NCI-H187 (cell line): ENCODE measurements around the gene C1orf116.

ENCODE experiments used
- DNase-seq, 2 experiments: peaks; one replicate each; lab custom pipeline; 2025; lab: John Stamatoyannopoulos, UW

Gene C1orf116

DNA sequence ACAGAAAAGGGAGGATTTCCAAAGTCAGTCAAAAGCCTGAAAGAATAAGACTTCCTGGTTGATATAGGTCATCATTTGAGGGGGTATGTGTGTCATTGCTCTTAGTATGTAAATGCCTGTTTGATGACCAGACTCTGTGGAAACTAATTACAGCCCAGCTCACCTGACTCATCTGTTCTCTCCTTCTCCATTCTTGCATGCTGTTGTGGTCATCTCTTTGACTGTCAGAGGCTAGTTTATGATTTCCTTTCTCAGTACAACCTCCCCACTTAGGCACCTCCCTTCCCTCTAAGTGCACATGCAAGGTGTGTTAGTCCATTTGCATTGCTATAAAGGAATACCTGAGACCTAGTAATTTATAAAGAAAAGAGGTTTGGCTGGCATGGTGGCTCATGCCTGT, 2.4 kb upstream of the C1orf116 start:
- DNase-seq, result no peak

GRCh38 chr1:207034208-207034607, 1.7 kb upstream of the C1orf116 start:
- no peak for DNase-seq

- no peak for DNase-seq
These were observed 746 bp upstream of the C1orf116 start for GRCh38 chr1:207033302-207033701.

GRCh38 chr1:207031632-207032264, 808 bp downstream of the C1orf116 start:
- no peak for DNase-seq

DNA sequence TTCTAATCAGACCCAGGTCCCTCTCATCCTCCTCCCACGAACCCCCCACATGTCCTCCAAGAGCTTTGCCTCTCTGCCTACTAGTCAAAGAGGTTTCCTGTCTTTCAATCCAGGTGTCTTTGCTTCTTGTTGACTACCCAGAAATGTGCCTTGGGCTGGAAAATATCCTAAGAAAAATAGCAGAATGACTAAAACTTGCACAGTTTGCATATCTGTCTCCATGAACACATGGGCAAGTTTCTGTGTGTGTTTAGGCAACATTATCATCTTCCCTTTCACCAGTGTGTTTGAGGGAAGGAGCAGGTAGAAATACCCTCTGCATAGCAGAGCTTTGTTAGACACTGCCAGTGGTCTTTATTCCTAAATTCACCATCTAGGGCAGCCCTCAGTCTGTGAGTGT, 1.5 kb downstream of the C1orf116 start:
- no peak for DNase-seq

DNA sequence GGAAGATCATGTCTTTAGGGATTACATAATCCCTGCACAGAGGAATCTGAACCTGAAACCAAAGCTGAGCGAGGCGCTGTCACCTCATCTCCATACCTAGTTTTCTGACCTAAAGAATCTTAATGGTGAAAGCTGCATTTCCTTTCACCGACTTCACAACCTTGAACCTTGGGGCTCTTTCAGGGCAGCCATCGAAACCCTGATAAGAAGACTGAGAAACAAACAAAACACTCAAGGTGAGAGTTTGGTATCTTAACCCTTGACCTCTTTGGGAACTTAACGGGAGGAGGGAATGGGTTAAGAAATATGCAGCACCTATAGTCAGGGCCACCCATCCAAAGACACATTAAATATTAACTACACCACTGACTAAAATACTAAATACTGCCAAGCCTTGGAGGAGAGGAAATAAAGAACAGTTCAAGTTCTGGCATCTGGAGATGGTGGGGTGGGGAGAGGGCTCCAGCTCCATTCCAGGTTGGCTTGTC, 2.0 kb downstream of the C1orf116 start:
- no peak for DNase-seq

GRCh38 chr1:207029701-207030521, 2.6 kb downstream of the C1orf116 start:
- DNase-seq, result no peak

DNA sequence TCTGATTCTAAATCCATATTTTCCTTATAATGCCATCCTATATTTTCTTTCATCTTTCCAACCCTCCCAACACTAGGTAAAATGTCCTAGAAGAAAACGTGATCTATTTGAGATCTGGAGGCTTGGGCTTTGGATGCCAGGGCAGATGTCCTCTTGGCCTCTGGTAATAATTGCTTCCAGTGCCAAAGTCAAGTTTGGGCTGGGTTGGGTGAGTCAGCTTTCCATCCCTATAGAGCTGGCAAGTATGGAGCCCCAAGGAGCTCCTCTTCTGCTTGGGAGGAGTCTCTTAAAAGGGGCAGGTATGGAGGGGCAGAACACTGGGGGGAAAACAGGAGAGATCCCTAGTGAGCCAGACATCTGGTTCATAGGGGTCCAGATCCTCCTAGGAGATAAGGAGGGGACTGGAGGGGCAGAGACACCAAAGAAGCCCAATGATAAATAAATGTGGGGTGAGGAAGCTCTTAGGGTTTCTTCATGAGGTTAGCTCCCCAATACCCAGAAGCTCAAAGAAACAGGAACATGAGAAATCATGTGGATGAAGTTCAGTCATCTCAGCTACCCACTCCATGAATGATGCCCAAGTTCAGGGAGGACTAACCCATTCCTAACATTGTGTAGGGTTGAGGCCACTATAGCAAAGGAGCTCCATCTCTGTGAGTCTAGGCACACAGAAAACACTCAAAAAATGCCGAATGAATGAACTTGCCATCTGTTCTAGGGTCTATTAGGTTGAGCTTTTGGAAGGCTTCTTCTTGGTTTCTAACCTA, 3.5 kb downstream of the C1orf116 start:
- DNase-seq, result no peak

GRCh38 chr1:207027921-207028320, 4.6 kb downstream of the C1orf116 start:
- DNase-seq, result no peak

DNA sequence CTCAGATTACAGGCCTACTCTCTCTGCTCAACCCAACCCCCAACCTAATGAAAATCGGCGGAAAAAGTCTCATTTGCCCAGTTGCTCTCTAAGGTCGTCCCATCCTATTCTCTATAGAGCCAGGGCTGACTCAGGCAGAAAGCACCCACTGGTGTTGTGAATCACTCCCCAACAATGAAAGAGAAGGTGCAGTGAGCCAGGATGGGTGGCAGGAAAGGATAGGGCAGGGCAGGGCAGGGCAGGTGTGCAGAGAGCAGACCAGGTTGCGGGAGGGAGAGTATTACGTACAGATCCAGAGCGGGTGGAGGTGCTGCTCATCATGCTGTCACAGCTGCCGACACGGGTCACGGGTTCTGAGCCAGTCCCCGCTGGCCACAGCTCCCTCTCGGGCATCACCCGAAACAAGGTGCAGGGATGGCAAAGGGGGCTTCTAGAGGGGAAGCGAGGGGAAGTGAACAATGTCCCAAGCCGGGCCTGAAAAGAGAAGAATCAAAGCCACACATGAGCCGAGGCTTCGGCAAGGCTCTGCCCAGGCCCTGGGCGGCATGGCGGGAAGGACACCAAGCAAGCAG, 5.3 kb downstream of the C1orf116 start:
- DNase-seq, result no peak

- DNase-seq, result no peak
These were observed 6.4 kb downstream of the C1orf116 start for GRCh38 chr1:207026104-207026534.

DNA sequence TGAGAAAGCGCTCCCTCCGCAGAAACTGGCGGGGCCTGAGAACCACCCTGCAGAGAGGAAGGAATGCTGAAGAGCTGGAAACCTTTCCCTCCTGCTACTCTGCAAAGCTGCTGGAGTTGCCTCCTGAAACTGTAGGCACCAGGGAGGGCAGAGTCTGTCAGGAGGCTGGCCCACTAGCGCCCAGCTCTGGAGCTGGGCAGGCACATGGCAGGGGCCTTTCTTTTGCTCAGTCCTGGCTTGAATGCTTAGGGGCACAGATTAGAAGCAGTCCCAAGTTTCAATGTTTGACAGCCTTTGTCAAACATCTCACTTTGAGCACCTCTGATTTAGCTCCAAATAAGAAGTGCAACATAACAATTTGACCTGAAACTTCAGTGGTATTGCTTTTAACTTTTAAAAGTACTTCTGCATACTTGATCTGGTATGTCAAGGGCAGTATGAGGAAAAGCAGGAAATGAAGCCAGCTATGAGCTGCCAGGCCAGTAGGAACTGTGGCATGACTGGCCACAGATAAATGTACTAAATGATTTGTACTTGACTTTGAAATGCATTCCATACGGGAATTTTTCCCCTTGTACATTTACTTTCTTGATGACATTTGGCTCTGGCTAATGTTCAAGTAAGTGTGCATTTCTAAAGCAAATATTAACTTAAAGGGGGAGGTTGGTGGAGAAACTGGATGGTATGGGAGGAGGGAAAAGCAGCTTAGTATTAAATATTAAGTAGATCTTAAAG, 7.2 kb downstream of the C1orf116 start:
- DNase-seq, result no peak

DNA sequence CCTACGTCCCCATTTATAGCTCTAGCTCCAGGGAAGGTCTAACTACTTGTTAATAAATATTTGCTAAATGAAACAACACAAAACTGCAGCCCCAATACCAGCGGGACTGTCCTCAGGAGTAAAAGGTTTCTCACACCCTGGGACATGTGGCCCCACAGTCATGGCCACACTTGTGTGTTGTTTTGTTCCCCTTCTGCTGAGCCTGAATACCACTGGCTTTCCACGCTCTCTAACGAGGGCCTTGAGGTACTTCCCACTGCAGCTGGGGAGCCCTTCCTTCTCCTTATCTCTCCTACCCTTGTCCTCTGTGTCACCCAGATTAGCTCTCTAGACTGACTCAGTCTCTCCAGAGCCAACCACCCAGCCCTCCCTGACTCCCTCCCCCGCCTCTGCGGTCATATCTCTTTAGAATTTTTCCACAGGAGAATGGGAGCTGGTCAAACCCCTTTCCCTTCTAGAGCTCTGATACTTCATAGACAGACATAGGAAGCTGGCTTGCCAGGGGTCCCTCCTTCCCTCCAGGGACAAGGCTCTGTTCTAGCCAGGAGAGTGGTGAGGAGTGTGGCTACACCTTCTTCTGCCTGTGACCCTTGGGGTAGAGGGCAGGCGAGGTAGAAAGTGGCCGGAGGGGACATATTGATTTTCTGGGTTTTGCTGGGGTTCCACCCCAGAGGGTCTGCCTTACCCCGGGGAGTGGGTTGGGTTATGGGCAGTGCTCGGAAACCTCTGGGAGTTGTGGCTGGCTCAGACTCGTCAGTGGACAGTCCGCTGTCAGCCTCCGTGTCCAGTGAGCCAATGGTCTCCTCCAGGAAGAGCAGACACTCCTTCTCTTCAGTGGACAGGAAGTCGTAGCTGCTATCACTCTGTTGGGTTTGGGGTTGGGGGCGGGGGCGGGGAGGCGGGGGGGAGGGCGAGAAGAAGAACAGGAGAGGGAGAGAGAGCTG, 8.1 kb downstream of the C1orf116 start:
- DNase-seq, result no peak

GRCh38 chr1:207022996-207023679, 9.4 kb downstream of the C1orf116 start:
- DNase-seq, result no peak

DNA sequence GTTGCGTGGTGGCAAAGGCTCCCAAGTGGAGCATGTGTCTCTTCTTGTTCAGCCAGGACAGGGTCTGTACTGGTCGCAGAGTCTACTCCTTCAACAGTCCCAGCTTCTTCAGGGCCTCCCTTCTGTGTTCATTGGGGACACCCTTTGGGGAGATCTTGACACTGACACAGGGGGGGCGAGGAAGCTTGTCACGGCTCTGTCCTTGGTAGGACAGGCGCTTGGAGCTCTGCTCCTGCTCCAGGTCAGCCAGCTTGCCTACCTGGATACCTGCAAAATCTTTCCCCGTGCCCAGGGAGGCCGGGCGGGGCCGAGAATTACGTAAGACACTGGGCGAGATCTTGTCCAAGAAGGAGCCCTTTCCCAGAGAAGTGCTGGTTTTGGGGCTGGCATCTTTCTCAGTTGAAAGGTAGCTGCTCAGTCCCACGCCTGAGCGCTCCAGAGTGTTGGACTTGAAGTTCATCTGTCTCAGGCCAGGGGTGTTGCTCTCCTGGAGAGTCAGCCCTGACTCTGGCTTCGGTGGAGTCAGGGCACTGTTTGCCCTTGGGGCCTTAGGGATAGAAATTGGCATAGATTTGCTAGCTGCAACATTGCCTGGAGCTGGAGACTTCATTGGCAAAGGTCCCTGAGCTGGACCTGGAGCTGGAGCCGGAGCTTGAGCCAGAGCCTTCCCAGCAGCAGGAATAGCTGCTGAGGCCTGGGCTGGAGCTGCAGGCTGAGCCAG, 10.5 kb downstream of the C1orf116 start:
- no peak for DNase-seq

- no peak for DNase-seq
These were observed 11.3 kb downstream of the C1orf116 start for GRCh38 chr1:207021139-207021861.

DNA sequence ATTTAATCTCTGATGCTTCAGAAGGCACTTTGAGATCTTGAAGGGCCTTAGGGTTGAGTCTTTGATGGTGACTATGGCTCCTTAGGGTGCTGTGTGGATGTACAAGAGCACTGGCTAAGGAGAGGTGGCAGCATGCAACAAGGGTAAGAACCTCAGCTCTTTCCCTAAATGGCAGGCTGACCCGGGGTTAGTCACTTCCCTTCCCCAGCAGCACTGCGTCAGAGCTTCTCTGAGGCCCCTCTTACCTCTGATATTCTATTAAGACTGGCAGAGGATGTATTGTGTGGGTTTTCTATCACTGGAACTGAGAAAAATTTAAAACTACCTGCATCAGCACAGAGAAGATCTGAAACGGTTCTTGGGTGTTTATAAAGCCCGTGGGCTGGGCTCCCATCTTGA, 11.8 kb downstream of the C1orf116 start:
- no peak for DNase-seq

DNA sequence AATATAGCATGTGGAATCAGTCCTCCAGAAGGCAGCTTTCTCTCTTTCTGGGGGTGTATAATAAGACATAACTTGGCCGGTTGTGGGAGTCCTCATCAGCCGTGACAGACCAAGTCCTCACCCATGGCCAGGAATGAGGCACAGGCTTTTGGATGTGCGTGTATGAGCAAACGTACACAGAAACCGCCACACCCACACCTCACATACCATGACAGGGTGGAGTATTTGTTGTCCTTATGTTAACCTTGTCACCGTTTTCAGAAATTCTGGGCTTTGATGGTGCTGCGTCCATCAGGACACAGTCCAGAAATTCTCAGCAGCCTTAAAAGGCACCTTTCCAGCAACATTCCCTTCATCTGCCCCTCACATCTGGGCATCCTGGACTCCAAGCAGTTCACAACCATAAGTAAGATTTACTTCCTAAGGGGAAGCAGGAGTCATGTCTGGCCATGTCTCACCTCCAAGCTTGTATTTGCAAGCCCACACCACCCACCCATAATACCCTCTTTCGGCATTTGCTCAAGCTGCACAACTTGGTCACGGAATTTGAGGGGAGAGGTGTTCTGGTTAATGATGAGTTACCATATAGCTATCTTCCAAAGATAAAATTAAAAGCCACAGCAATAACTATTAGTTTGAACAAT, 12.4 kb downstream of the C1orf116 start:
- DNase-seq, result no peak
